ENCODE data around the gene ARHGAP15. TPM values are rescaled to one million over a fixed set of nuclear protein-coding genes. Genes with fewer than 3 reads are reported as not detected.

Gene ARHGAP15
- total RNA-seq, 1 donor from 2014 or later = not detected

- peaks cover 2% of the 10 kb centered on the region for H3K9me3 Mint-ChIP-seq (ENCODE audit: unreplicated experiment)
- H3K27ac Mint-ChIP-seq (ENCODE audit: unreplicated experiment) = no peak overlapping the region
- no peak for DNase-seq
- H3K36me3 Mint-ChIP-seq (ENCODE audit: unreplicated experiment) = no peaks in the 10 kb centered on the region
- no peak overlapping the region for H3K4me3 Mint-ChIP-seq (ENCODE audit: unreplicated experiment)
- TF ChIP-seq CTCF (IDR thresholded peaks at IDR 0.05; ENCODE audit: partially characterized antibody, unreplicated experiment) = no peak
- no peaks in the 10 kb centered on the region for H3K27me3 Mint-ChIP-seq (ENCODE audit: unreplicated experiment)
- peaks cover 4% of the 10 kb centered on the region for H3K4me1 Mint-ChIP-seq (ENCODE audit: low read depth, unreplicated experiment)
These were observed 577.1 kb downstream of the ARHGAP15 start for GRCh38 chr2:143706354-143706753.

- DNase-seq = no peak
- Mint-ChIP-seq H3K27ac (ENCODE audit: unreplicated experiment) (no peak overlapping the region), H3K4me1 (ENCODE audit: low read depth, unreplicated experiment) (peaks cover 4% of the 10 kb centered on the region), H3K36me3 (ENCODE audit: unreplicated experiment) (peaks cover 7% of the 10 kb centered on the region), H3K27me3 (ENCODE audit: unreplicated experiment) (no peaks in the 10 kb centered on the region), H3K9me3 (ENCODE audit: unreplicated experiment) (peaks cover 2% of the 10 kb centered on the region), H3K4me3 (ENCODE audit: unreplicated experiment) (no peak overlapping the region)
- no peak for TF ChIP-seq CTCF (IDR thresholded peaks at IDR 0.05; ENCODE audit: partially characterized antibody, unreplicated experiment)
These were observed 579.5 kb downstream of the ARHGAP15 start for GRCh38 chr2:143708682-143709081.

- Mint-ChIP-seq H3K4me1 (ENCODE audit: low read depth, unreplicated experiment) (peaks cover 4% of the 10 kb centered on the region), H3K9me3 (ENCODE audit: unreplicated experiment) (peaks cover 6% of the 10 kb centered on the region), H3K36me3 (ENCODE audit: unreplicated experiment) (peaks cover 7% of the 10 kb centered on the region), H3K27me3 (ENCODE audit: unreplicated experiment) (peaks cover 1% of the 10 kb centered on the region), H3K4me3 (ENCODE audit: unreplicated experiment) (no peak overlapping the region), H3K27ac (ENCODE audit: unreplicated experiment) (no peak overlapping the region)
- no peak for DNase-seq
- TF ChIP-seq CTCF (IDR thresholded peaks at IDR 0.05; ENCODE audit: partially characterized antibody, unreplicated experiment) = no peak
These were observed 581.0 kb downstream of the ARHGAP15 start for GRCh38 chr2:143710196-143710595.

- no peak for TF ChIP-seq CTCF (IDR thresholded peaks at IDR 0.05; ENCODE audit: partially characterized antibody, unreplicated experiment)
- Mint-ChIP-seq H3K36me3 (ENCODE audit: unreplicated experiment) (peaks cover 7% of the 10 kb centered on the region), H3K27me3 (ENCODE audit: unreplicated experiment) (peaks cover 1% of the 10 kb centered on the region)
These were observed 581.7 kb downstream of the ARHGAP15 start for GRCh38 chr2:143710879-143711278.

GRCh38 chr2:143716522-143716921, 587.3 kb downstream of the ARHGAP15 start:
- H3K4me3 Mint-ChIP-seq (ENCODE audit: unreplicated experiment) = no peak overlapping the region
- H3K9me3 Mint-ChIP-seq (ENCODE audit: unreplicated experiment) = peaks cover 4% of the 10 kb centered on the region
- no peak overlapping the region for H3K27ac Mint-ChIP-seq (ENCODE audit: unreplicated experiment)
- no peak for DNase-seq
- H3K27me3 Mint-ChIP-seq (ENCODE audit: unreplicated experiment) = peaks cover 3% of the 10 kb centered on the region
- H3K4me1 Mint-ChIP-seq (ENCODE audit: low read depth, unreplicated experiment) = no peaks in the 10 kb centered on the region
- no peak for TF ChIP-seq CTCF (IDR thresholded peaks at IDR 0.05; ENCODE audit: partially characterized antibody, unreplicated experiment)
- H3K36me3 Mint-ChIP-seq (ENCODE audit: unreplicated experiment) = peaks cover 7% of the 10 kb centered on the region

More at GRCh38 chr2:143710879-143711278, 581.7 kb downstream of the ARHGAP15 start:
- Mint-ChIP-seq H3K4me1 (ENCODE audit: low read depth, unreplicated experiment) (peaks cover 2% of the 10 kb centered on the region), H3K9me3 (ENCODE audit: unreplicated experiment) (peaks cover 6% of the 10 kb centered on the region), H3K4me3 (ENCODE audit: unreplicated experiment) (no peak overlapping the region), H3K27ac (ENCODE audit: unreplicated experiment) (no peak overlapping the region)
- no peak for DNase-seq

Measured in glutamatergic neuron (in vitro differentiated cells).